Smooth muscle cell (in vitro differentiated cells): Measurements from ENCODE around the gene SLC6A6. TPM values are rescaled to one million over a fixed set of nuclear protein-coding genes. Genes with fewer than 3 reads are reported as not detected.

Experiments used
- DNase-seq: peaks from one replicate; lab custom pipeline; 2025; ENCODE audit not compliant: unreplicated experiment; lab: John Stamatoyannopoulos, UW
- H2AFZ ChIP-seq: fragments of 200-600 bp; sonication (generic); 2 replicates; pipeline ENCODE4 v1.6.0; 2016; ENCODE audit warnings: antibody characterized with exemption, low read depth, mild to moderate bottlenecking
- H3F3A ChIP-seq: fragments of 200-600 bp; sonication (generic); 2 replicates; pipeline ENCODE4 v1.6.0; 2017; ENCODE audit warnings: antibody characterized with exemption, low read depth
- H3K27ac ChIP-seq: fragments of 200-600 bp; sonication (generic); 2 replicates; pipeline ENCODE4 v1.5.1; 2016; ENCODE audit warnings: low read depth, mild to moderate bottlenecking
- H3K27me3 ChIP-seq: fragments of 200-600 bp; sonication (generic); 2 replicates; pipeline ENCODE4 v1.6.1; 2016; ENCODE audit warnings: low read depth, mild to moderate bottlenecking
- H3K36me3 ChIP-seq: fragments of 200-600 bp; sonication (generic); 2 replicates; pipeline ENCODE4 v1.5.1; 2016; ENCODE audit warnings: low read depth
- H3K4me1 ChIP-seq: fragments of 200-600 bp; sonication (generic); 2 replicates; pipeline ENCODE4 v1.5.1; 2016; ENCODE audit warnings: low read depth
- H3K4me2 ChIP-seq: fragments of 200-600 bp; sonication (generic); 2 replicates; pipeline ENCODE4 v1.6.0; 2016; ENCODE audit warnings: mild to moderate bottlenecking
- H3K4me3 ChIP-seq: fragments of 200-600 bp; sonication (generic); 2 replicates; pipeline ENCODE4 v1.5.1; 2016; ENCODE audit warnings: mild to moderate bottlenecking
- H3K79me2 ChIP-seq: fragments of 200-600 bp; sonication (generic); 2 replicates; pipeline ENCODE4 v1.6.0; 2016; ENCODE audit warnings: low read depth, mild to moderate bottlenecking
- H3K9ac ChIP-seq: fragments of 200-600 bp; sonication (generic); 2 replicates; pipeline ENCODE4 v1.6.0; 2016; ENCODE audit warnings: low read depth
- H3K9me3 ChIP-seq: fragments of 200-600 bp; sonication (generic); replicated peaks from 2 replicates; pipeline ENCODE4 v1.5.1; 2016; ENCODE audit warnings: low read depth
- H4K20me1 ChIP-seq: fragments of 200-600 bp; sonication (generic); 2 replicates; pipeline ENCODE4 v1.6.0; 2016; ENCODE audit warnings: low read depth
- WGBS: methylation state at CpG from one replicate; pipeline ENCODE4 v1.1.7; 2016; ENCODE audit warnings: low lambda C conversion rate; 5-methylcytosine and 5-hydroxymethylcytosine counted together
- polyA plus RNA-seq: library from polyadenylated mRNA; unstranded; fragments of >200 nt; fragmentation: Nextera tagmentation; extraction: Ambion mirVana; gene quantifications from 2 replicates; pipeline ENCODE4 v1.2.1, GENCODE V29; 2016
- total RNA-seq: library from RNA; depleted of rRNA; stranded (reverse); fragments of >200 nt; gene quantifications from 2 replicates; pipeline ENCODE4 v1.2.3, GENCODE V29; 2014
- TF ChIP-seq, protein P1 (sequence below): fragments of 200-600 bp; sonication (generic); IDR thresholded peaks from 2 replicates; pipeline ENCODE4 v1.5.1; 2017; ENCODE audit warnings: borderline replicate concordance, mild to moderate bottlenecking, antibody characterized with exemption; ENCODE audit not compliant: insufficient read depth, poor library complexity, severe bottlenecking

SLC6A6 gene
- total and polyA plus RNA-seq, 2 experiments from 2014 or later, result 9.4 to 11.7 TPM

DNA sequence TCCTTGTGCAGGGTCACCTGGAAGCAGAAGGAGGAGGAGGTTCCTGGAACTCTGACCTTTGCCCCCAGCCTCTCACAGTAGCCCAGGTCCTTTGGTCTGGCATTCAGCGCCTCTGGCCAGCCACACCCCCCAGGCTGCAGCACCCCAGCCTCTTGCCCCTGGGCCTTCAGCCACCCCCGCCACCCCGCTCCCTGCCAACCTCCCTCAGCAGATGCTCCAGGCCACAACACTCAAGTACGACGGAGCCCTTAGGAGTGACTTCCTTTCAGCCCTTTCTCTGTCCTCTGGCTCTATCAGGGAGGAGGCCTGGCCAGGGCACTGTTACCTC, 92.5 kb downstream of the SLC6A6 start:
- H4K20me1 ChIP-seq, result no peaks in the 10 kb centered on the region
- no peaks in the 10 kb centered on the region for H3F3A ChIP-seq
- H3K9me3 ChIP-seq, result no peaks in the 10 kb centered on the region
- no peak overlapping the region for H2AFZ ChIP-seq
- H3K4me3 ChIP-seq, result no peak overlapping the region
- TF ChIP-seq, protein P1, sequence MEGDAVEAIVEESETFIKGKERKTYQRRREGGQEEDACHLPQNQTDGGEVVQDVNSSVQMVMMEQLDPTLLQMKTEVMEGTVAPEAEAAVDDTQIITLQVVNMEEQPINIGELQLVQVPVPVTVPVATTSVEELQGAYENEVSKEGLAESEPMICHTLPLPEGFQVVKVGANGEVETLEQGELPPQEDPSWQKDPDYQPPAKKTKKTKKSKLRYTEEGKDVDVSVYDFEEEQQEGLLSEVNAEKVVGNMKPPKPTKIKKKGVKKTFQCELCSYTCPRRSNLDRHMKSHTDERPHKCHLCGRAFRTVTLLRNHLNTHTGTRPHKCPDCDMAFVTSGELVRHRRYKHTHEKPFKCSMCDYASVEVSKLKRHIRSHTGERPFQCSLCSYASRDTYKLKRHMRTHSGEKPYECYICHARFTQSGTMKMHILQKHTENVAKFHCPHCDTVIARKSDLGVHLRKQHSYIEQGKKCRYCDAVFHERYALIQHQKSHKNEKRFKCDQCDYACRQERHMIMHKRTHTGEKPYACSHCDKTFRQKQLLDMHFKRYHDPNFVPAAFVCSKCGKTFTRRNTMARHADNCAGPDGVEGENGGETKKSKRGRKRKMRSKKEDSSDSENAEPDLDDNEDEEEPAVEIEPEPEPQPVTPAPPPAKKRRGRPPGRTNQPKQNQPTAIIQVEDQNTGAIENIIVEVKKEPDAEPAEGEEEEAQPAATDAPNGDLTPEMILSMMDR, result no peak
- H3K36me3 ChIP-seq, result no peaks in the 10 kb centered on the region
- no peak overlapping the region for H3K4me2 ChIP-seq
- no peaks in the 10 kb centered on the region for H3K4me1 ChIP-seq
- WGBS, result 88% methylated on average over 5 of the region's 5 CpGs
- no peaks in the 10 kb centered on the region for H3K79me2 ChIP-seq
- H3K9ac ChIP-seq, result no peak overlapping the region
- no peak for DNase-seq
- H3K27me3 ChIP-seq, result no peaks in the 10 kb centered on the region
- H3K27ac ChIP-seq, result no peak overlapping the region

DNA sequence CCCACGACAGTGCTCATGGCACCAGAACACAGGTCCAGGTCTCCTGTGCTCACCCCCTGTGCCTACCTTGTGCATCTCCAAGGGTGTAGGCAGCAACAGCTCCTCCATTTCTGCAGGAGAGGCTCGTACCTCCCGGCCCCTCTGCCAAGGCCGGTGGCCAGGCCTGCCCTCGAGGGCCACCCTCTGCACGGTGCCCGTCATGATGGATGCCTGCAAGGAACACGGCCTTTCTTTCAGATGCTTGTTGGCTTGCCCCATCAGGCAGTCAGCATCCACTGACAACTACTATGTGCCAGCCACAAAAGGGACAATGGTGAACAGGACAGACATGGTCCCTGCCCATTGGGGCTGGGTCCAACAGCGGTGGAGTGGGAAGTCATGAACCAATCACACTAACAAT, 93.9 kb downstream of the SLC6A6 start:
- 97% methylated on average over 9 of the region's 9 CpGs for WGBS
- no peak for DNase-seq
- TF ChIP-seq, protein P1, result no peak
- no peaks in the 10 kb centered on the region for H3K36me3 ChIP-seq
- no peak overlapping the region for H3K4me3 ChIP-seq
- H3K9ac ChIP-seq, result no peak overlapping the region
- no peaks in the 10 kb centered on the region for H3K4me1 ChIP-seq
- no peaks in the 10 kb centered on the region for H3K9me3 ChIP-seq
- no peaks in the 10 kb centered on the region for H3F3A ChIP-seq
- no peak overlapping the region for H2AFZ ChIP-seq
- H4K20me1 ChIP-seq, result no peaks in the 10 kb centered on the region
- no peak overlapping the region for H3K27ac ChIP-seq
- no peaks in the 10 kb centered on the region for H3K27me3 ChIP-seq
- no peak overlapping the region for H3K4me2 ChIP-seq
- H3K79me2 ChIP-seq, result no peaks in the 10 kb centered on the region

DNA sequence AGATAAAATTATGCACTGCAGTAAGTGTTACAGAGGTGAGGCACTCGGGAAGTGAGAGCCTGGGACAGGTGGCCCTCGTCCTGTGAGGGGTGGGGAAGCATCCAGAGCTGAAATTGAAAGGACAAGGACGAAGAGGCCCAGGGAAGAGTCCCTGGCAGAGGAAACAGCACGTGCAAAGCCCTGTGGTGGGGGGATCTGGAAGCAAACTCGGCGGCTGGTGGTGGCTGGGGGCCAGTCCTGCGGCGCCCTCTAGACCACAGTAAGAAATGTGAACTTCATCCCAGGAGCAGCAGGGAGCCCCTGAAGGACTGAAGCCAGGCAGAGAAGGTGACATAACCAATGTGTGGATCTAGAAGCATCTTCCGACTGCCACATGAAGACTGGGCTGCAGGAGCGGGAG, 94.9 kb downstream of the SLC6A6 start:
- Histone ChIP-seq H2AFZ (no peak overlapping the region), H3F3A (no peaks in the 10 kb centered on the region)
- WGBS, result 58% methylated on average over 10 of the region's 10 CpGs

DNA sequence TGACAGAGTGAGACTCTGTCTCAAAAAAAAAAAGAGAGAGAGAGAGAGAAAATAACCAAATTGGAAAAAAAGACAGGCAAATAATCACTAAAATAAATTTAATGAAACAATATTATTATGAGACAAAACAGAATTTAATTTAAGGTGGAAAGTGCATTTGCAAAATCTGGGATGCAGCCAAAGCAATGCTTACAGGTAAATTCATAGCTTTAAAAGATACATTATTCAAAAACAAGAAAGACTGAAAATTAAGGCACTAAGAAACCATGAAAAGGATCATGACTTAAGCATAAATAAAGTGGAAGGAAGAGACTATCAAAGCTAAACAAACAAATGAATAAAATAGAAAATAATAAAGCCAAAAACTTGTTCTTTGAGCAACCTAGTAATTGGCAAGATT, 100.1 kb downstream of the SLC6A6 start:
- Histone ChIP-seq H3K27ac (no peak overlapping the region), H4K20me1 (no peaks in the 10 kb centered on the region), H3K4me2 (no peak overlapping the region), H3F3A (no peaks in the 10 kb centered on the region), H3K4me1 (no peaks in the 10 kb centered on the region), H3K9me3 (no peaks in the 10 kb centered on the region), H3K36me3 (no peaks in the 10 kb centered on the region), H3K79me2 (no peaks in the 10 kb centered on the region), H3K4me3 (no peak overlapping the region), H3K9ac (no peak overlapping the region), H2AFZ (no peak overlapping the region), H3K27me3 (no peaks in the 10 kb centered on the region)
- no peak for DNase-seq
- TF ChIP-seq, protein P1, result no peak

More for the DNA sequence above, 94.9 kb downstream of the SLC6A6 start:
- H4K20me1 ChIP-seq, result no peaks in the 10 kb centered on the region
- H3K27me3 ChIP-seq, result no peaks in the 10 kb centered on the region
- no peaks in the 10 kb centered on the region for H3K4me1 ChIP-seq
- H3K79me2 ChIP-seq, result no peaks in the 10 kb centered on the region
- TF ChIP-seq, protein P1, result no peak
- H3K27ac ChIP-seq, result no peak overlapping the region
- no peak overlapping the region for H3K4me2 ChIP-seq
- H3K36me3 ChIP-seq, result no peaks in the 10 kb centered on the region
- DNase-seq, result no peak
- H3K9ac ChIP-seq, result no peak overlapping the region
- H3K4me3 ChIP-seq, result no peak overlapping the region
- H3K9me3 ChIP-seq, result no peaks in the 10 kb centered on the region
